ENCODE measurements around the gene MEGF8. TPM values are rescaled to one million over a fixed set of nuclear protein-coding genes. Genes with fewer than 3 reads are reported as not detected.

Gene MEGF8
- total RNA-seq, 1 donor from 2014 or later = 15.1 TPM

DNA sequence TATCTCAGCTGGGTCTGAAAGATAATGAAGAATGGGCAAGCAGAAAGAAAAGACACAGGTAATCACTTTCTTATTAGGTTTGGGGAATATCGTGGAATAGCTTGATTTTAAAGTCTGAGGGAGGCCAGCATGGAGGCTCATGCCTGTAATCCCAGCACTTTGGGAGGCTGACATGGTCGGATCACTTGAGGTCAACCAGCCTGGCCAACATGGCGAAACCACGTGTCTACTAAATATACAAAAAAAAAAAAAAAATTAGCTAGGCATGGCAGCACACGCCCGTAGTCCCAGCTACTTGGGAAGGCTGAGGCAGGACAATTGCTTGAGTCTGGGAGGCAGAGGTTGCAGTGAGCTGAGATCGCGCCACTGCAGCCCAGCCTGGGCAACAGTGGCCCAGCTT is 21.6 kb upstream of the MEGF8 start:
- ATAC-seq (ENCODE audit: low read depth) = no peak
- ChIA-PET CTCF (interaction anchor here (0.9 to 1.0 kb wide), 2 partner anchors 19 to 195 kb away, joined by 3 read pairs; no protein-coding TSS in a partner anchor), POLR2A (interaction anchor here (0.6 to 1.5 kb wide), 7 partner anchors 17 to 189 kb away, joined by 3 to 7 read pairs (median 4); no protein-coding TSS in a partner anchor)
- intact Hi-C loops (cut with micrococcal nuclease) = no loop called here
- TF ChIP-seq, protein P1, sequence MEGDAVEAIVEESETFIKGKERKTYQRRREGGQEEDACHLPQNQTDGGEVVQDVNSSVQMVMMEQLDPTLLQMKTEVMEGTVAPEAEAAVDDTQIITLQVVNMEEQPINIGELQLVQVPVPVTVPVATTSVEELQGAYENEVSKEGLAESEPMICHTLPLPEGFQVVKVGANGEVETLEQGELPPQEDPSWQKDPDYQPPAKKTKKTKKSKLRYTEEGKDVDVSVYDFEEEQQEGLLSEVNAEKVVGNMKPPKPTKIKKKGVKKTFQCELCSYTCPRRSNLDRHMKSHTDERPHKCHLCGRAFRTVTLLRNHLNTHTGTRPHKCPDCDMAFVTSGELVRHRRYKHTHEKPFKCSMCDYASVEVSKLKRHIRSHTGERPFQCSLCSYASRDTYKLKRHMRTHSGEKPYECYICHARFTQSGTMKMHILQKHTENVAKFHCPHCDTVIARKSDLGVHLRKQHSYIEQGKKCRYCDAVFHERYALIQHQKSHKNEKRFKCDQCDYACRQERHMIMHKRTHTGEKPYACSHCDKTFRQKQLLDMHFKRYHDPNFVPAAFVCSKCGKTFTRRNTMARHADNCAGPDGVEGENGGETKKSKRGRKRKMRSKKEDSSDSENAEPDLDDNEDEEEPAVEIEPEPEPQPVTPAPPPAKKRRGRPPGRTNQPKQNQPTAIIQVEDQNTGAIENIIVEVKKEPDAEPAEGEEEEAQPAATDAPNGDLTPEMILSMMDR (IDR thresholded peaks at IDR 0.05) = no peak
- no peak overlapping the region for H3K4me3 Mint-ChIP-seq
- H3K4me1 Mint-ChIP-seq = peaks cover 25% of the 10 kb centered on the region
- no peaks in the 10 kb centered on the region for H3K9me3 Mint-ChIP-seq
- peaks cover 2% of the 10 kb centered on the region for H3K36me3 Mint-ChIP-seq (ENCODE audit: low read depth)
- no peak overlapping the region for H3K27ac Mint-ChIP-seq
- H3K27me3 Mint-ChIP-seq = no peaks in the 10 kb centered on the region
- no peak for DNase-seq

DNA sequence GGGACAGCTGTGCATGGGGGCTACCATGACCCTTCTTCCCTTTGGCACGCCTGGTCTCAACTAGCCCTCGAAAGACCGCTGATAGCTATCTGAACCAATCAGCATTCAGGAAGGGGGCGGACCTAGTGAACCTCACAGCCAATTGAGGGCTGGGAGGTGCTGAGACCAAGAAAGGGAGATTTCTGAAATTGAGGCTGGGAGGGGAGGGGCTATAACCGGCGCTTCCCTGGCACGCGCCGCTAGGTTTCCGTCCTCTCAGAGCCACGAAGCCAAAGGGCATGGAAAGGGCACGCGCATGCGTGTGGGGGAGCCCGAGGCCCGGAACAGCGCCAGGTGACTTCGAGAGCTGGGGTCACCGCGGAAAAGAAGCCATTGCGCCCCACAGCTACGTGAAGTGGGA is 18.8 kb upstream of the MEGF8 start:
- ATAC-seq (ENCODE audit: low read depth) = no peak

DNA sequence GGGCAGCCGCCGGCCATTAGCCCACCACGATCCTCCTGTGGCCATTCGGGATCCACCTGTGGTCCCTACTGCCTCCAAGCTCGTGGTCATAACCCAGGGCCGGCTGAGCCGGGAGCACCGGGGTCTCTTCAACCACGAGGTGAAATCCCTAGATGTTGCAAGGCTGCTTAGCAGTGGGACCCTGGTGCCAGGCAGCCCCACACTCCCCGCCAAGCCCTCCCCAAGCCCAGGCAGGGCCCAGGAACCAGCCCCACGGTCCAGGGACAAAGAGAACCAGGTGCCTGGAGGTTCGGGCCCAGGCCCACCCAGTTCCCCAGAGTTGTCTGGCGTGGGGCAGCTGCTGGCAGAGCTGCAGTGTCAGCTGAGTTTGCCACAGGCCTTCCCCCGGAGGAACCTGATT is 15.7 kb upstream of the MEGF8 start:
- no peak overlapping the region for H3K27ac Mint-ChIP-seq
- POLR2A ChIA-PET = no interaction called here
- intact Hi-C loops (cut with micrococcal nuclease) = no loop called here
- DNase-seq (no peak), ATAC-seq (ENCODE audit: low read depth) (no peak)
- H3K4me3 Mint-ChIP-seq = no peak overlapping the region
- CTCF ChIA-PET = no interaction called here
- peaks cover 24% of the 10 kb centered on the region for H3K27me3 Mint-ChIP-seq
- TF ChIP-seq, protein P1 (IDR thresholded peaks at IDR 0.05) = no peak
- no peaks in the 10 kb centered on the region for H3K36me3 Mint-ChIP-seq (ENCODE audit: low read depth)
- H3K9me3 Mint-ChIP-seq = no peaks in the 10 kb centered on the region
- H3K4me1 Mint-ChIP-seq = peaks cover 12% of the 10 kb centered on the region

More for the DNA sequence above, 18.8 kb upstream of the MEGF8 start:
- H3K36me3 Mint-ChIP-seq (ENCODE audit: low read depth) = no peaks in the 10 kb centered on the region
- peaks cover 20% of the 10 kb centered on the region for H3K4me1 Mint-ChIP-seq
- no peaks in the 10 kb centered on the region for H3K9me3 Mint-ChIP-seq
- ChIA-PET POLR2A (no interaction called here), CTCF (no interaction called here)
- H3K4me3 Mint-ChIP-seq = no peak overlapping the region
- no peak for DNase-seq
- no peak overlapping the region for H3K27ac Mint-ChIP-seq
- intact Hi-C loops (cut with micrococcal nuclease) = no loop called here
- peaks cover 2% of the 10 kb centered on the region for H3K27me3 Mint-ChIP-seq
- TF ChIP-seq, protein P1 (IDR thresholded peaks at IDR 0.05) = no peak

DNA sequence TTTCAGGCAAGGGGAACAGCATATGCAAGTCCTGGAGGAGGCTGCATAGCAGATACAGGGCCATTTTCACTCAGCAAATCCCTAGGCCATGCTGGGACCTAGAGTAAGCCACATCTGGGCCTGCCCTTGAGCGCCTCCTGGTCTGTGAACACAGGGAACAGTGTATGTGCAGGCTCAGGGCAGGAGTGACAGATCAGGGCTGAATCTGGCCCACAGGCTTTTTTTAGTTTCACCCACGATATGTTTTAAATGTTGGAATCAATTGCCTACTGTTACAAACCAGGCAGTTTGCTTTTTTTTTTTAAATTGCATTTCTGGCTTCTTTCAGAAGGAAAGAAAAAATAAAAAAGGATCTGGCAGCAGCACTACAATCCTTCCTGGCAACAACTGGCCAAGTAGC is 13.8 kb upstream of the MEGF8 start:
- ChIA-PET POLR2A (no interaction called here), CTCF (no interaction called here)
- H3K27me3 Mint-ChIP-seq = peaks cover 28% of the 10 kb centered on the region
- peaks cover 14% of the 10 kb centered on the region for H3K4me1 Mint-ChIP-seq
- no peaks in the 10 kb centered on the region for H3K36me3 Mint-ChIP-seq (ENCODE audit: low read depth)
- DNase-seq (no peak), ATAC-seq (ENCODE audit: low read depth) (no peak)
- intact Hi-C loops (cut with micrococcal nuclease) = no loop called here
- H3K27ac Mint-ChIP-seq = no peak overlapping the region
- no peaks in the 10 kb centered on the region for H3K9me3 Mint-ChIP-seq
- H3K4me3 Mint-ChIP-seq = no peak overlapping the region
- TF ChIP-seq, protein P1 (IDR thresholded peaks at IDR 0.05) = no peak

DNA sequence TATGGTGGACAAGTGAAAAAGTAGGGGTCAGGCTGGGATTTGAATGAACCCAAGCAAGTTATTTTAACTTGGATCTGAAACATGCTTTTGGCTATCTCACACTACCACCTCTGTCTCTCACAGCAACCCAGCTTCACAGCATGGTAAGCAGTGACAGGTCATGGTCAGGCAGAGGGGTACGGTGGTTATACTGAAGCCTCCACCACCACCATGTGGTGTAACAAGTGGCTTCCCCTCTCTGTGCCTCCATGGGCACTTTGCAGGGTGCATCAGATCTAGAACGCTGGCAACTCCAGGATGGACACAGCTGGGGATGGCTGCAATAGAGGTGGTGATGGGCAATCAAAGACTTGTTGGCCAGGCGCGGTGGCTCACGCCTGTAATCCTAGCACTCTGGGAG is 13.1 kb upstream of the MEGF8 start:
- no peak overlapping the region for H3K27ac Mint-ChIP-seq
- H3K4me3 Mint-ChIP-seq = peak overlapping the region; percentile 68
- TF ChIP-seq, protein P1 (IDR thresholded peaks at IDR 0.05) = no peak
- ChIA-PET CTCF (no interaction called here), POLR2A (no interaction called here)
- H3K9me3 Mint-ChIP-seq = no peaks in the 10 kb centered on the region
- DNase-seq = no peak
- no peaks in the 10 kb centered on the region for H3K36me3 Mint-ChIP-seq (ENCODE audit: low read depth)
- ATAC-seq (ENCODE audit: low read depth) = no peak
- H3K27me3 Mint-ChIP-seq = peaks cover 28% of the 10 kb centered on the region
- H3K4me1 Mint-ChIP-seq = peaks cover 19% of the 10 kb centered on the region
- intact Hi-C loops (cut with micrococcal nuclease) = no loop called here
